OCI-LY3 (cell line): ENCODE results near the gene ZNF319.

Experiments used
- H2AFZ ChIP-seq: fragments of 200-600, 300-600 bp; shearing (Covaris generic); 2 replicates; pipeline ENCODE4 v1.6.0; 2014; ENCODE audit warnings: antibody characterized with exemption, low read depth, low read length
- H3K27ac ChIP-seq: fragments of 200-600, 300-600 bp; sonication (generic); 2 replicates; pipeline ENCODE4 v1.5.1; 2014; ENCODE audit warnings: mild to moderate bottlenecking, low read length, moderate library complexity, mixed read lengths
- H3K27me3 ChIP-seq: fragments of 200-600, 300-600 bp; sonication (generic); 2 replicates; pipeline ENCODE4 v1.6.1; 2014; ENCODE audit warnings: low read depth, low read length, mixed read lengths
- H3K36me3 ChIP-seq: fragments of 200-600, 300-600 bp; sonication (generic); replicated peaks from 2 replicates; pipeline ENCODE3; 2014; ENCODE audit warnings: low read depth, low read length, mixed read lengths
- H3K4me1 ChIP-seq: fragments of 300-600, 200-600 bp; sonication (generic); 2 replicates; pipeline ENCODE4 v1.6.1; 2014; ENCODE audit warnings: low read length, mixed read lengths
- H3K4me2 ChIP-seq: fragments of 200-600, 300-600 bp; sonication (generic); 2 replicates; pipeline ENCODE4 v1.6.1; 2014; ENCODE audit warnings: low read length, mixed read lengths
- H3K4me3 ChIP-seq: fragments of 300-600, 200-600 bp; sonication (generic); 2 replicates; pipeline ENCODE4 v1.5.1; 2014; ENCODE audit warnings: antibody characterized with exemption, mild to moderate bottlenecking, low read length, moderate library complexity
- H3K79me2 ChIP-seq: fragments of 300-600, 200-600 bp; shearing (Covaris generic); 2 replicates; pipeline ENCODE4 v1.6.1; 2014; ENCODE audit warnings: mild to moderate bottlenecking, low read length, mixed read lengths
- H3K9ac ChIP-seq: fragments of 300-600, 200-600 bp; shearing (Covaris generic); 2 replicates; pipeline ENCODE4 v1.6.0; 2014; ENCODE audit warnings: mild to moderate bottlenecking, low read length, moderate library complexity
- H3K9me3 ChIP-seq: fragments of 200-600, 300-600 bp; shearing (Covaris generic); 2 replicates; pipeline ENCODE4 v1.6.1; 2014; ENCODE audit warnings: low read length, mixed read lengths; ENCODE audit not compliant: insufficient read depth
- H4K20me1 ChIP-seq: fragments of 200-600, 300-600 bp; sonication (generic); 2 replicates; pipeline ENCODE4 v1.6.1; 2016; ENCODE audit warnings: low read length, mixed read lengths; ENCODE audit not compliant: insufficient read depth
- EZH2phosphoT487 ChIP-seq: fragments of 200-600 bp; shearing (Covaris generic); IDR thresholded peaks from 2 replicates; pipeline ENCODE4 v1.6.1; 2018; ENCODE audit warnings: antibody characterized with exemption, mixed run types, low read depth
- TF ChIP-seq, protein P1 (sequence below): fragments of 200-600, 300-600 bp; sonication (generic); IDR thresholded peaks from 2 replicates; pipeline ENCODE4 v1.5.1; 2014; ENCODE audit warnings: antibody characterized with exemption, low read length, low read depth

Gene ZNF319

DNA sequence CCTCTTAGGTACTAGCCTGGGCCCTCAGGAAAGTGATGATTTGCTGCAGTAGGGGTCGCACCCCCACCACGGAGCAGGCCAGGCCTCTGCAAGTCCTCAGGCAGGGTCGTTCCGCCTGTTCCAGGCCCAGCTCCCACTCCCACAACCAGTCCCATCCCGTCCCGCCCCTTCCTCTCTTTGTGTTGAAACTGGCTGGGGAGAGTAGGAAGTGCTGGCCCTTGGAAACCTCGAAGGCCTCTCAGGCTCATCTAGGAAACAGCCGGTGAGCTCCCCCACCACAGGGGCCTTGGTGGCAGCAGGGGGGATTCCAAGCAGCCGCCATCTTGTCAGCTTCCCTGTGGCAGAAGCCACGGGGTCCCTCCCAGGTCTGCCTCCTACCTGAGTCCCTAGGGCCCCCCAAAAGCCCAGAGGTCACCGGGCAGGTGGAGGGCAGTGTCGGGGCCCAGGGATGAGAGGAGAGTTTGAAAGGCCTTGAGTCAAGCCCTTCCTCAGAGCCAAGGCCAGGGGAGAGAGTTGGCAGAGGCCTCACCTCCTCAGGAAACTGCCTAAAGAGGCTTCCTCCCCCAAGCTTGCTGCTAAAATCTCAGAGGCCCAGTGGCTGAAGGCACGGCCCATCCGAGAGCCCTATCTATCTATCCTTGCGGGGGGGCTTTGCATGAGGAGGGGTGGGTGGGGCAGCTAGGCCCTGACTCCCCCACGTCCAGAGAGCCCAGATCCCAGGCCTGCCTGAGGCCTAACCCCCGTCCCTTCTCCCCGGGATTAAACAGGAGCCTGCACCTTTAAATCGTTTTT, 47.3 kb upstream of the ZNF319 start:
- Histone ChIP-seq H3K9me3 (no peaks in the 10 kb centered on the region), H3K9ac (no peak overlapping the region), H3K4me2 (no peak overlapping the region), H4K20me1 (no peaks in the 10 kb centered on the region), H2AFZ (no peak overlapping the region), H3K4me1 (no peaks in the 10 kb centered on the region), H3K4me3 (no peak overlapping the region), H3K27ac (no peak overlapping the region), H3K79me2 (no peaks in the 10 kb centered on the region), H3K27me3 (no peaks in the 10 kb centered on the region), H3K36me3 (no peaks in the 10 kb centered on the region)
- TF ChIP-seq EZH2phosphoT487, result no peak
- TF ChIP-seq, protein P1, sequence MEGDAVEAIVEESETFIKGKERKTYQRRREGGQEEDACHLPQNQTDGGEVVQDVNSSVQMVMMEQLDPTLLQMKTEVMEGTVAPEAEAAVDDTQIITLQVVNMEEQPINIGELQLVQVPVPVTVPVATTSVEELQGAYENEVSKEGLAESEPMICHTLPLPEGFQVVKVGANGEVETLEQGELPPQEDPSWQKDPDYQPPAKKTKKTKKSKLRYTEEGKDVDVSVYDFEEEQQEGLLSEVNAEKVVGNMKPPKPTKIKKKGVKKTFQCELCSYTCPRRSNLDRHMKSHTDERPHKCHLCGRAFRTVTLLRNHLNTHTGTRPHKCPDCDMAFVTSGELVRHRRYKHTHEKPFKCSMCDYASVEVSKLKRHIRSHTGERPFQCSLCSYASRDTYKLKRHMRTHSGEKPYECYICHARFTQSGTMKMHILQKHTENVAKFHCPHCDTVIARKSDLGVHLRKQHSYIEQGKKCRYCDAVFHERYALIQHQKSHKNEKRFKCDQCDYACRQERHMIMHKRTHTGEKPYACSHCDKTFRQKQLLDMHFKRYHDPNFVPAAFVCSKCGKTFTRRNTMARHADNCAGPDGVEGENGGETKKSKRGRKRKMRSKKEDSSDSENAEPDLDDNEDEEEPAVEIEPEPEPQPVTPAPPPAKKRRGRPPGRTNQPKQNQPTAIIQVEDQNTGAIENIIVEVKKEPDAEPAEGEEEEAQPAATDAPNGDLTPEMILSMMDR, result no peak

DNA sequence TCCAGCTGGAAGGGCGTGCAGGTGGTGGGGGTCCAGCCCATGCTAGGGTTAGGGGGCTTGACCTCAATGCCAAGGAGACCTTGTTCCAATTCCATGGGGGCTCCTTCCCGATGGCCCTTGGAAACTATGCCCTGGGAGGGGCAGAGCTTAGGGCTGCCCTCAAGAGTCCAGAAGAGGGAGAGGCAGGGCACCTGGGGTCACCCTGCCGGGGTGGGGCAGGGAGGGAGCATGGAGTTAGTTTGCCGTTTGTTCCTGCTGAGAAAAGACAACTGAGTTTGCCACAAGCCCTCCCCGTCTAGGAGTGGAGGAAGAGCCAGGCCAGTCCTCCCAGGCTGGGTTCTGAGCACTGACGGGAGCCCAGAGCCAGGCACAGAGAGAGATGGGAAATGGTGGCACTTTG, 46.5 kb upstream of the ZNF319 start:
- Histone ChIP-seq H3K79me2 (no peaks in the 10 kb centered on the region), H3K9me3 (no peaks in the 10 kb centered on the region), H3K4me3 (no peak overlapping the region), H3K4me1 (no peaks in the 10 kb centered on the region), H3K27ac (no peak overlapping the region), H3K36me3 (no peaks in the 10 kb centered on the region), H4K20me1 (no peaks in the 10 kb centered on the region), H3K9ac (no peak overlapping the region), H3K4me2 (no peak overlapping the region), H3K27me3 (no peaks in the 10 kb centered on the region), H2AFZ (no peak overlapping the region)
- TF ChIP-seq, protein P1, result no peak
- no peak for TF ChIP-seq EZH2phosphoT487

DNA sequence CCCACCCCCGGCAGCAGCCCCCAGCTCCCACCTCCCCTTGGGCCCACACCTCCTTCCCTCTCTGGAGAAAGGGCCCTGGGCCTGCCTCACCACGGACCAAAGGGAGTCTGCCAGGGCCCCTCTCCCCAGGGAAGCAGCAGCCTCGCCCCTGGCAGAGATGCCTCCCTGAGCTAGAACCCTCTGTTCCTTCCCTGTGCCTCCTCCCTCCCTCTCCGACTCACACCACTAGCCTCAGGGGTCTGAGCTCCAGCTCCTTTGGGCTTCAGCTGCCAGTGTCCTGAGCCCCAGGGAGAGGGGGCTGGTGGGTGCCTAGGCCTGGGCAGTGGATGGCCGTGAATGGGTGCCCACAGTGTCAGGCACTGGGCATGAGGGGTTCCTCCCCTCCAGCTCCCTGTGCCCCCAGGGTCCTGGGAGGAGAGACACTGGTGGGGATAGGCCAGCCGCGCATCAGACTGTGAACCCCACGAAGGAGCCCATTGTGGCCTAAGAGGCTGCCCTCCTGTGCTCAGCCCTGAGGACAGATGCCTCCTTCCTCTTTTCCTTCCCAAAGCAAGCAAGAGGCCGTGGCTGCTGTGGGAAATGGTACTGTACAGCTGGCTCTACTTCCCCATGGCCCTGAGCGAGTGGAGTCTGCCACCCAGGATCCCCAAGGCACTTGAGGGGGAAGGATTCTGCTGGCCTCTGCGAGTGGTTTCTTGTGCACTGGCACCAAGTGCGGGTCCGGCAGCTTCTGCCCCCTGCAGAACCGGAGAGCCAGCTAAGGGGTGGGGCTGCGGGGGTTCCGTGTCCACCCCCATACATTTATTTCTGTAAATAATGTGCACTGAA, 45.8 kb upstream of the ZNF319 start:
- Histone ChIP-seq H3K27ac (no peak overlapping the region), H2AFZ (no peak overlapping the region), H3K4me2 (no peak overlapping the region), H3K9ac (no peak overlapping the region), H3K4me3 (no peak overlapping the region), H4K20me1 (no peaks in the 10 kb centered on the region), H3K9me3 (no peaks in the 10 kb centered on the region), H3K27me3 (no peaks in the 10 kb centered on the region), H3K4me1 (no peaks in the 10 kb centered on the region), H3K79me2 (no peaks in the 10 kb centered on the region), H3K36me3 (no peaks in the 10 kb centered on the region)
- TF ChIP-seq, protein P1, result no peak

DNA sequence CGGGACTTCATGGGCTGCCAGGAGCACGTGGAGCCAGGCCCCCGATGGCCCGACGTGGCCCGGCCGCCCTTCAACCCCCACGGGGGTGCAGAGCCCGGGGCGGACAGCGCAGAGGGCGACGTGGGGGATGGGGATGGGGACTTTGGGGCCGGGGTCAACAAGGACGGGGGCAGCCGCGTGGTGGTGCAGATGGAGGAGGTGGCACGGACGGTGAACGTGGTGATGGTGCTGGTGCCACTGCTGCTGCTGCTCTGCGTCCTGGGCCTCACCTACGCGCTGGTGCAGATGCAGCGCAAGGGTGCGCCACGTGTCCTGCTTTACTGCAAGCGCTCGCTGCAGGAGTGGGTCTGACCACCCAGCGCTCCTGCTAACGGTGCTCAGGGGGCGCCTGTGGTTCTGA, 44.6 kb upstream of the ZNF319 start:
- H3K9me3 ChIP-seq, result no peaks in the 10 kb centered on the region
- no peaks in the 10 kb centered on the region for H4K20me1 ChIP-seq
- no peaks in the 10 kb centered on the region for H3K79me2 ChIP-seq
- no peak overlapping the region for H3K9ac ChIP-seq
- no peaks in the 10 kb centered on the region for H3K27me3 ChIP-seq
- no peak overlapping the region for H2AFZ ChIP-seq
- H3K36me3 ChIP-seq, result no peaks in the 10 kb centered on the region
- no peak overlapping the region for H3K27ac ChIP-seq
- no peak overlapping the region for H3K4me2 ChIP-seq
- H3K4me1 ChIP-seq, result no peaks in the 10 kb centered on the region
- TF ChIP-seq EZH2phosphoT487, result no peak
- no peak overlapping the region for H3K4me3 ChIP-seq
